ENCODE data around the gene LIPE.
A peak's percentile ranks its signal among the peaks of the same experiment; 100 is the strongest.
"Not testable (repeated sequence)": the region's sequence is repeated elsewhere in the genome, so short reads cannot be mapped to it uniquely, and the experiment has no call there.

Gene LIPE

DNA sequence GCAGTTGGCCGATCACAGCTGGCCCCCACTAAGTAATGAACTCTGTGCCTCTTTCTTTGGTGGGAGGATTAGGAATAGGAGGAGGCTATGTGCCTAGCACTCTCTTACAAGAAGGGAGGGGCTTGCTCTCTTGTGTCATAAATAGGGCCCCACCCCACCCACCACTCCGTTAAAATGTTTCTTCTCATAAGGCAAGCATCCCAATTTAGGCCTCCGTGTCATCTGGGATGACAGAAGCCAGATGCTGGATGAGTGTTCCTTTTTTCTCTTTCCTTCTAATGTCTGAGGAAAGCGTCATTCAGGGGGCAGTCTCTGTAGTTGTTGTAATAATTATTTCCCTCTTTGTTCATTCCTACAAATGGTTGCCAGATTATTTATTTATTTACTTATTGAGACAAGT is at the start of gene LIPE:
Gene LIPE (minus strand): TSS at position 76 of the 400 bp plus-strand sequence. CDS start 239 bp downstream, outside the sequence.
- no peak for DNase-seq (ENCODE audit: low read depth)

- DNase-seq (ENCODE audit: low read depth): no peak
Measured at GRCh38 chr19:42475366-42475765, 48.2 kb upstream of the LIPE start.

DNA sequence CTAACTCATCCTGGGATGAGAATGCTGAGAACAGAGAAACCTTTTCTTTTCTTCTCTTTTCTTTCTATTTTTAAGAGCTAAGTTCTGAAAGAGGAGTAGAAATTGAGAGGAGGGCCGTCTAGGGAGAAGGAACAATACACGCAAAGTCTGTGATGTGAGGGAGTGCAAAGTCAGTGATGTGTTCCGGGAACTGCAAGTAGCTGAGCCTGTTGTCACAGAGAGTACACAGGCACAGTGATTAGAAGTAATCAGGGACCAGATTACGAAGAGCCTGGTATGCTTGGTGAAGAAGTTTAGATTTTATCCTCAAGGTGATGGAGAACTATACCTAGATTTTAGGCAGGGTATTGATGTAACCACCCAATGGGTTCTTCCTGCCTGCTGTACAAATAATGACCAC is 47.6 kb upstream of the LIPE start:
- no peak for DNase-seq (ENCODE audit: low read depth)

- no peak for DNase-seq (ENCODE audit: low read depth)
Measured at GRCh38 chr19:42473686-42474085, 46.5 kb upstream of the LIPE start.

- DNase-seq (ENCODE audit: low read depth): no peak
Measured at GRCh38 chr19:42472402-42473147, 45.4 kb upstream of the LIPE start.

- DNase-seq (ENCODE audit: low read depth): no peak
Measured at GRCh38 chr19:42471554-42472249, 44.5 kb upstream of the LIPE start.

DNA sequence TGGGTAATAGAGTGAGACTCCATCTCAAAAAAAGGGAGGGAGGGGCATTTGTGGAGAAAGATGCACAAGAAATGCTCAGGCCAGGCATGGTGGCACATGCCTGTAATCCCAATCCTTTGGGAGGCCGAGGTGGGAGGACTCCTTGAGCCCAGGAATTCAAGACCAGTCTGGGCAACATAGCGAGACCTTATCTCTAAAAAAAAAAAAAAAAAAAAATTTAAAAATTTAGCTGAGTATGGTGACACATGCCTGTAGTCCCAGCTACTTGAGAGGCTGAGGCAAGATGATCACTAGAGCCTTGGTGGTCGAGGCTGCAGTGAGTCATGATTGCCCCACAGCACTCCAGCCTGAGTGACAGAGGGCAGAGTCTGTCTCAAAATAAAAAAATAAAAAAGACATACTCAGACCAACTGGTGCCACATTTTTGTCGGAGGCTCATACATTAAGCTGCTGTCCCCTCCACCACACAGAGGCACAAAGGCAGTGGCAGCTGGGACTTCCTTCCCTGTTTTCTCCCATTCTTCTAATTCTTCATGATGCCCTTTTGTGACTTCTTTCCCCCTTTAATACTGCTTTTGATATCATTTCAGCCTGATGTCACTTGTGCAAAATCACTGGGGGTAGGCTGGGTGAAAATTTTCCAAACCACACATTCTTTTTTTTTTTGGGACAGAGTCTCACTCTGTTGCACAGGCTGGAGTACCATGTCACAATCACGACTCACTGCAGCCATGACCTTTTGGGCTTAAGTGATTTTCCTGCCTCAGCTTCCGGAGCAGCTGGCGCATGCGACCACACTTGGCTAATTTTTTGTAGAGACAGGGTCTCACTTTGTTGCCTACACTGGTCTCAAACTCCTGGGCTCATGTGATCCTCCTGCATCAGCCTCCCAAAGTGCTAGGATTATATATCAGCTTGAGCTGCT is 42.4 kb upstream of the LIPE start:
- no peak for DNase-seq (ENCODE audit: low read depth)

DNA sequence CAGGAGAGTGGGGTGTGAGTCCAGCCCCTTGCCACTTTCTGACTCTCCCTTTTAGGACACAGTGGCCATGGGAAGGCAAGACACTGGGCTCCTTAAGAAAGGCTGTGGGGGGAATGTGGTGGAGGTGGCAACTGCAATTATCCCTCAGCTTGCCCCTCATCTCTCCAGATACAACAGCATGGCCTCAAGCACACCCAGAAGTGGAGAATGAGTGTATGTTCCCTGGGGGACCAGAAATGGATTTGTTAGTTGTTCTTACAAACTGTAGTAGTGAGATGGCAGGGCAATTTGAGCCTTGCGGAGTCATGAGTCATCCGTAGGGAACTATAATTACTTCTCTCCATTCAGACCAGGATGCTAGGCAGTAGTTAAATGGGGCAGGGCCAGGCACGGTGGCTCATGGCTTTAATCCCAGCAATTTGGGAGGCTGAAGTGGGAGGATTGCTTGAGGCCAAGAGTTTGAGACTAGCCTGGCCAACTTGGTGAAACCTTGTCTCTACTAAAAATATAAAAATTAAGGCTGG is 41.1 kb upstream of the LIPE start:
- no peak for DNase-seq (ENCODE audit: low read depth)

DNA sequence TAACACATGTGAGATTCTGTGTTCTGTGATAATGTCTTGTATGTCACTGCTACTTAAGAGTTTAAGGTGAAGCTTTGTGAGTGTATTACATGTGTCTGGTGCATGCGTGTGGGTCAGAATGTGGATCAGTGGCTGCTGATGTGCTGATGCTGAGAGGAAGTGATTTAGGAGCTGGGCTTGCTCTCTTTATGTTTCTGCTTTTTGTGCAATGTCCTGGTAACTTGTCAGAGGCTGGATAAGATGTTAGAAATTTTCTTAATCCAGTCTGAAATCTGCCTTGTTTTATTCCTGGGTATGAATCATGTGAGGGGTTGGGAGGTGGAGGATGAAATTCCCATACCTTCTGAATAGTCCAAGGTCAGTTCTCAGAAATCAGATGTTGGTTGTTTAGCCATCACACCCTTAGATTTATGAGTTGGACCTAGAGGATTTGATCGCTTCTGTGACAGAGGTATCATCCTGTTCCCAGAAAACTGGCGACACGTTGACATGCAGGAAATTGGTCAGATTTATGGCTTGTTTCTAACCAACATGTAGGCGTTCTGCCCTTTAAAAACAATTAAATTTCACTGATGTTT is 40.1 kb upstream of the LIPE start:
- DNase-seq (ENCODE audit: low read depth): no peak

- DNase-seq (ENCODE audit: low read depth): no peak
Measured at GRCh38 chr19:42466521-42467182, 39.5 kb upstream of the LIPE start.

- DNase-seq (ENCODE audit: low read depth): no peak
Measured at GRCh38 chr19:42465827-42466280, 38.7 kb upstream of the LIPE start.

- no peak for DNase-seq (ENCODE audit: low read depth)
Measured at GRCh38 chr19:42461700-42462324, 34.6 kb upstream of the LIPE start.

DNA sequence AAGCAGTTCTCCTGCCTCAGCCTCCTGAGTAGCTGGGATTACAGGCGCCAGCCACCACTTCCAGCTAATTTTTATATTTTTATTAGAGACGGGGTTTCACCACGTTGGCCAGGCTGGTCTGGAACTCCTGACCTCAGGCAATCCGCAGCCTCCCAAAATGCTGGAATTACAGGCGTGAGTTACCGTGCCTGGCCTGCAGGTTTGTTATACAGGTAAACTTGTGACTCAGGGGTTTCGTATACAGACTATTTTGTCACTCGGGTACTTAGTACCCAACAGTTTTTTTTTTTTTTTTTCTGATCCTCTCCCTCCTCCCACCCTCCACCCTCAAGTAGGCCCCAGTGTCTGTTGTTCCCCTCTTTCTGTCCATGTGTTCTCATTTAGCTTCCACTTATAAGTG is 34.0 kb upstream of the LIPE start:
- not testable (repeated sequence) for DNase-seq (ENCODE audit: low read depth)

- no peak for DNase-seq (ENCODE audit: low read depth)
Measured at GRCh38 chr19:42459926-42460325, 32.7 kb upstream of the LIPE start.

- no peak for DNase-seq (ENCODE audit: low read depth)
Measured at GRCh38 chr19:42455621-42456081, 28.5 kb upstream of the LIPE start.

GRCh38 chr19:42455086-42455485 is 27.9 kb upstream of the LIPE start:
- DNase-seq (ENCODE audit: low read depth): no peak

DNA sequence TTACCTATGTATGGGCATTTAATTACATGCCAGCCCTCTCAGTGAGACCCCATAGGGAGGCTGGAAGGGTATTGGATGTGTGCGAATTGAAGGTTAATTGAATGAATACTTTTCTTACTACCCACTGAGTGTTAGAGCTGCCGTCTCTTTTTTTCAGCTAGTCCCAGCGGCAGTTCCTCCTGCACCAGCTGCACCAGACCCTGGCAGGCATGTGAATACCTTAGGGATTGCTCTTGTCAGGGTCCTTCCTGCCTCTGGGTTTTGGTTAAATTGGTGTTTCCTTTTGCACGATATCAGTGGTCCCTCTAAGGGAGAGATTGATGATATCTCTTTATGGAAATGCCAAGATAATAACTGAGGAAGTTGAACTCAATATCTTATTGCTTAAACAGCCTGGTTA is 25.4 kb upstream of the LIPE start:
- no peak for DNase-seq (ENCODE audit: low read depth)

- peak; percentile 53 for DNase-seq (ENCODE audit: low read depth)
Measured at GRCh38 chr19:42450314-42450934, 23.2 kb upstream of the LIPE start.

GRCh38 chr19:42448306-42448705 is 21.1 kb upstream of the LIPE start:
- DNase-seq (ENCODE audit: low read depth): not testable (repeated sequence)

DNA sequence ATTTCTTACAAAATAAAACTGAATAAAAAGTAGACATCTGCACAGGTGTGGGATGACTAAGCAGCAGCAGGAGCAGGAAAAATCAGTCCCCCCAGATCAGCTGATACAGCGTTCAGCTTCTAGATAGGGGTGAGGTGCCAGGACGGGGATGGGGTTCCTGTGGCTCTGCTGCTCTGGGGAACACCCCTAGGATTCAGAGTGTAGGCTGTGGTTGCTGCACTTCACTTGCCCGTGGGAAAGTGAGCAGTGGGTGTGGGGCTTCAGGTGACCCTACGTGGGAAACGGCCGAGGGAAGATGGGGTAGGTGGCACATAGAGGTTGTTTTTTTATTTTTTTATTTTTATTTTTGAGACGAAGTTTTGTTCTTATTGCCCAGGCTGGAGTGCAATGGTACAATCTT is 18.8 kb upstream of the LIPE start:
- DNase-seq (ENCODE audit: low read depth): no peak
